Breast epithelium (tissue), 3 donors: ENCODE results near the gene PRDX4.

Experiments
- CTCF ChIP-seq, 3 donors: fragments of 450-650 bp; IDR thresholded peaks; one replicate each; pipeline ENCODE4 v1.5.1; 2016 to 2017; ENCODE audit warnings: antibody characterized with exemption in 3 of 3, mild to moderate bottlenecking in 3 of 3, moderate library complexity in 3 of 3
- POLR2A ChIP-seq: fragments of 450-650 bp; IDR thresholded peaks from one replicate; pipeline ENCODE4 v1.6.1; 2016; ENCODE audit warnings: antibody characterized with exemption, mild to moderate bottlenecking, moderate library complexity
- POLR2AphosphoS5 ChIP-seq, 3 donors: sonication (generic); formaldehyde crosslinking; IDR thresholded peaks; one replicate each; pipeline ENCODE4 v1.6.1; 2017; ENCODE audit warnings: antibody characterized with exemption in 3 of 3

GRCh38 chrX:23656091-23656490 lies 11.2 kb upstream of the PRDX4 start:
- no peak for TF ChIP-seq CTCF (IDR thresholded peaks at IDR 0.05)
- no peak for TF ChIP-seq POLR2AphosphoS5 (IDR thresholded peaks at IDR 0.05)
- no peak for TF ChIP-seq POLR2A
